Fibroblast of upper back skin (primary cell): ENCODE measurements around the gene PCNX3.
A peak's percentile ranks its signal among the peaks of the same experiment; 100 is the strongest.

ENCODE experiments used
- DNase-seq: peaks from one replicate; pipeline ENCODE4 v3.0.0-alpha.2; 2013

PCNX3 gene

GRCh38 chr11:65615229-65615949 is at the start of gene PCNX3:
TSS of gene PCNX3 (plus strand) at chr11:65615776. CDS start at chr11:65616312, 536 bp downstream.
- peak; percentile 100 for DNase-seq

- DNase-seq = no peak
Measured at GRCh38 chr11:65569164-65569972, 46.2 kb upstream of the PCNX3 start.

- DNase-seq = peak; percentile 98
Measured at GRCh38 chr11:65569973-65570918, 45.3 kb upstream of the PCNX3 start, which contains the start of gene ZNRD2. TSS of gene ZNRD2 (plus strand) at chr11:65570477. CDS start at chr11:65570492, 15 bp downstream.

- no peak for DNase-seq
Measured at GRCh38 chr11:65571420-65571819, 44.2 kb upstream of the PCNX3 start.

- DNase-seq = peak; percentile 54
Measured at GRCh38 chr11:65571940-65572339, 43.6 kb upstream of the PCNX3 start.

- peak; percentile 88 for DNase-seq
Measured at GRCh38 chr11:65572356-65573051, 43.1 kb upstream of the PCNX3 start, which contains the start of gene FAM89B. TSS of gene FAM89B (plus strand) at chr11:65572538. CDS start at chr11:65572670, 132 bp downstream.

- DNase-seq = no peak
Measured at GRCh38 chr11:65573391-65574079, 42.0 kb upstream of the PCNX3 start.

GRCh38 chr11:65574109-65574810 is 41.3 kb upstream of the PCNX3 start:
- peak; percentile 93 for DNase-seq

GRCh38 chr11:65574811-65575567 is 40.6 kb upstream of the PCNX3 start:
- no peak for DNase-seq

GRCh38 chr11:65575568-65576231 is 39.9 kb upstream of the PCNX3 start, which contains the start of gene EHBP1L1:
TSS of gene EHBP1L1 (plus strand) at chr11:65576053. CDS start at chr11:65576303, 250 bp downstream.
- peak; percentile 27 for DNase-seq

GRCh38 chr11:65576232-65576866 is 39.2 kb upstream of the PCNX3 start:
- DNase-seq = no peak

- DNase-seq = peak; percentile 30
Measured at GRCh38 chr11:65576867-65577755, 38.5 kb upstream of the PCNX3 start.

- DNase-seq = no peak
Measured at GRCh38 chr11:65577756-65578109, 37.8 kb upstream of the PCNX3 start.

- no peak for DNase-seq
Measured at GRCh38 chr11:65578134-65578533, 37.4 kb upstream of the PCNX3 start.

GRCh38 chr11:65578667-65579066 is 36.9 kb upstream of the PCNX3 start:
- DNase-seq = no peak

GRCh38 chr11:65579291-65579690 is 36.3 kb upstream of the PCNX3 start:
- DNase-seq = no peak

GRCh38 chr11:65580031-65580692 is 35.4 kb upstream of the PCNX3 start:
- DNase-seq = no peak
